ENCODE results near the gene CEP78. TPM values are rescaled to one million over a fixed set of nuclear protein-coding genes. Genes with fewer than 3 reads are reported as not detected.
"Not testable (repeated sequence)": the region's sequence is repeated elsewhere in the genome, so short reads cannot be mapped to it uniquely, and the experiment has no call there.

Gene CEP78
- total RNA-seq, 4 donors from 2014 or later = 5.9 to 10.7 (median 7.7) TPM

DNA sequence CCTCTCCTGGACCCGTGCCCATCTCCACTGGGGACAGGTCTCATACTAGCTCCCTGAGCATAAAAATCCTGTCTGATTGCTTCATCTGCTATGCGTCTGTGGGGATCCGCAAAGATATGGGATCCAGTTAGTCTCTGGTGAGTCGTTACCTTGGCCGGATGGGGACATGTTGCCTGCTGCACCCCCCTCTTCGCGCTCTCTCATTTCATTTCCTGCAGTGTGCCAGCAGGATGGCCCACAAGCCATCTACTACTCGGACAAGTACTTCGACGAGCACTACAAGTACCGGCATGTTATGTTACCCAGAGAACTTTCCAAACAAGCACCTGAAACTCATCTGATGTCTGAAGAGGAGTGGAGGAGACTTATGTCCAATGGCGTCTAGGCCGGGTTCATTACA is 17.0 kb upstream of the CEP78 start:
- intact Hi-C loops (cut with DNase I; ENCODE audit: low total_unique reads) = no loop called here
- 78 to 80% methylated on average over 13 of the region's 13 CpGs for WGBS, 2 donors
- no peak for DNase-seq (ENCODE audit: low spot score in 2 of 2)
- TF ChIP-seq, protein P1, sequence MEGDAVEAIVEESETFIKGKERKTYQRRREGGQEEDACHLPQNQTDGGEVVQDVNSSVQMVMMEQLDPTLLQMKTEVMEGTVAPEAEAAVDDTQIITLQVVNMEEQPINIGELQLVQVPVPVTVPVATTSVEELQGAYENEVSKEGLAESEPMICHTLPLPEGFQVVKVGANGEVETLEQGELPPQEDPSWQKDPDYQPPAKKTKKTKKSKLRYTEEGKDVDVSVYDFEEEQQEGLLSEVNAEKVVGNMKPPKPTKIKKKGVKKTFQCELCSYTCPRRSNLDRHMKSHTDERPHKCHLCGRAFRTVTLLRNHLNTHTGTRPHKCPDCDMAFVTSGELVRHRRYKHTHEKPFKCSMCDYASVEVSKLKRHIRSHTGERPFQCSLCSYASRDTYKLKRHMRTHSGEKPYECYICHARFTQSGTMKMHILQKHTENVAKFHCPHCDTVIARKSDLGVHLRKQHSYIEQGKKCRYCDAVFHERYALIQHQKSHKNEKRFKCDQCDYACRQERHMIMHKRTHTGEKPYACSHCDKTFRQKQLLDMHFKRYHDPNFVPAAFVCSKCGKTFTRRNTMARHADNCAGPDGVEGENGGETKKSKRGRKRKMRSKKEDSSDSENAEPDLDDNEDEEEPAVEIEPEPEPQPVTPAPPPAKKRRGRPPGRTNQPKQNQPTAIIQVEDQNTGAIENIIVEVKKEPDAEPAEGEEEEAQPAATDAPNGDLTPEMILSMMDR (IDR thresholded peaks at IDR 0.05) = no peak
- no peak for TF ChIP-seq POLR2A (IDR thresholded peaks at IDR 0.05)
- no peak overlapping the region for H3K4me3 ChIP-seq (ENCODE audit: low read depth, poor library complexity, severe bottlenecking)

DNA sequence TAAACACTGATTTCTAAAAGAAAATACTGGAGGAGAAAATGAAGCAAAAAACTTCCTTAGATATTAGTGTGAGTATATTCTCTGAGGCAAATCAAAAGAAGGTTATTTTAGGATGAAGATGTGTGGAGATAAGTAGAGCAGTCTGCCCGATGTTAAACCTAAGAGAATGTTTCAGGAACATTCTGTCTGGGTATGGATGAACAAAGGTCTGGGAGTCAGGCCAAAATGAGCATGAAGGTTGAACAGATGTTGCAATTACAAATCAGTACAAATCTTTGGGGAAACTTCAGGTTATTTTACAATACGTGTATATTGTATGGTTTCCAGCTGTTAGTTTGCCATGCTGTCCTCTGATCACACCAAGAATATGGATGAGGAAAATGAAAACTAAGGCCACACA is 14.4 kb upstream of the CEP78 start:
- no peak overlapping the region for H3K4me3 ChIP-seq (ENCODE audit: low read depth, poor library complexity, severe bottlenecking)
- intact Hi-C loops (cut with DNase I; ENCODE audit: low total_unique reads) = no loop called here
- DNase-seq (ENCODE audit: low spot score in 2 of 2) = no peak
- WGBS, 2 donors = 31 to 38% methylated on average over 2 of the region's 2 CpGs
- TF ChIP-seq POLR2A (IDR thresholded peaks at IDR 0.05) = no peak
- TF ChIP-seq, protein P1 (IDR thresholded peaks at IDR 0.05) = no peak

DNA sequence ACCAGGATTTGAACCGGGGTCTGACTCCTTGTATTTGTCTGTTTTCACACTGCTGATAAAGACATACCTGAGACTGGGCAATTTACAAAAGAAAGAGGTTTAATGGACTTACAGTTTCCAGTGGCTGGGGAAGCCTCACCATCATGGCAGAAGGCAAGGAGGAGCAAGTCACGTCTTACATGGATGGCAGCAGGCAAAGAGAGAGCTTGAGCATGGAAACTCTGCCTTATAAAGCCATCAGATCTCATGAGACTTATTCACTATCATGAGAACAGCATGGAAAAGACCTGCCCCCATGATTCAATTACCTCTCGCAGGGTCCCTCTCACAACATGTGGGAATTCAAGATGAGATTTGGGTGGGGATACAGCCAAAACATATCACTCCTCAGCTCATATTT is 14.0 kb upstream of the CEP78 start:
- intact Hi-C loops (cut with DNase I; ENCODE audit: low total_unique reads); DNase-seq (ENCODE audit: low spot score in 2 of 2); H3K4me3 ChIP-seq (ENCODE audit: low read depth, poor library complexity, severe bottlenecking): not testable (repeated sequence)
- WGBS, 2 donors = 83 to 90% methylated on average over 3 of the region's 3 CpGs

DNA sequence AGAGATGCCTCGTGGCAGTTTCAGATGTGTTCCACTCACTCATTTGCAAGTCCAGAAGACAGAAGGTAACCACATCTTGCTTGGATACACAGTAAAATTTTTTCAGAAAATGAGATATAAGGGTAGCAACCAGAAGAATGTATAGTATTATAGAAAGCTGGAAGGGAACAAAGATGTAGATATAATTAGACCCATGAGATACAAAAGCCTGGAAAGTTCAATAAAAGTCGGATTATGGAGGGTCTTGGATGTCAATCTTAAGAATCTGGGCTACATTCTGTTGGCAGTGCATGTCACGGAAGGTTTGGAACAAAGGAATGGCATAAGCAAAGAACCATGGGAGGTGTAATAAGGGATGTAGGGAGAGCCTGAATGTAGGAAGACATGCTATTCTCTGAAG is 5.1 kb upstream of the CEP78 start:
- intact Hi-C loops (cut with DNase I; ENCODE audit: low total_unique reads) = loop anchor here (10.0 kb wide), 1 partner anchor 134 kb away; no protein-coding TSS in a partner anchor
- DNase-seq (ENCODE audit: low spot score in 2 of 2) = no peak
- no peak overlapping the region for H3K4me3 ChIP-seq (ENCODE audit: low read depth, poor library complexity, severe bottlenecking)
- TF ChIP-seq, protein P1 (IDR thresholded peaks at IDR 0.05) = no peak
- no peak for TF ChIP-seq POLR2A (IDR thresholded peaks at IDR 0.05)
- WGBS, 2 donors = 63 to 75% methylated on average over 3 of the region's 3 CpGs

DNA sequence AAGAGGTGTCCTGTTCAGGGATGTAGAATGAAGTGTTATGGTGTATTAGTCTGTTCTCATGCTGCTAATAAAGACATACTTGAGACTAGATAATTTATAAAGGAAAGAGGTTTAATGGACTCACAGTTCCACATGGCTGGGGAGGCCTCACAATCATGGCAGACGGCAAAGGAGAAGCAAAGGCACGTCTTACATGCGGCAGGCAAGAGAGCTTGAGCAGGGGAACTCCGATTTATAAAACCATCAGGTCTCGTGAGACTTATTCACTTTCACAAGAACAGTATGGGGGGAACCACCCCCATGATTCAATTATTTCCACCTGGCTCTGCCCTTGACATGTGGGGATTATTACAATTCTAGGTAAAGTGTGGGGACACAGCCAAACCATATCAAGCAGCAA is 3.4 kb upstream of the CEP78 start:
- not testable (repeated sequence) for H3K4me3 ChIP-seq (ENCODE audit: low read depth, poor library complexity, severe bottlenecking); DNase-seq (ENCODE audit: low spot score in 2 of 2)
- WGBS, 2 donors = 86 to 91% methylated on average over 5 of the region's 5 CpGs
- intact Hi-C loops (cut with DNase I; ENCODE audit: low total_unique reads) = loop anchor here (10.0 kb wide), 1 partner anchor 132 kb away; no protein-coding TSS in a partner anchor

DNA sequence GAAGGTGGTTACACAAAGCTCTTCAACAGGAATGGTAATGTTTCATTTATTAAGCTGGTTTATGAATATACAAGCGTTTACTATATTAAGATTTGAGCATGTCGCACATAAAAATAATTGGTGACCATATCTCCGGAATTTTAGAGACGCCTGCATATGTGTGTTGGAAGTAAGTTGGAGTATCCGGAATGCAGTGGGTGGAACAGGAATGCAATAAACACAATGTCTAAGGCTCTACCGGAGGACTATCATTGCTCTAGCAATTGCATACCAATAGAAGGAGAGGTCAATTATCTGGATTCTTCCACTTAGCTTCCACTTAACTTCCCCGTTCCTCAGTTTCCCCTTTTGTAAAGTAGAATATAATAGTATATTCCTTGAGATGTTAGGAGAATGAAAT is 1.1 kb upstream of the CEP78 start:
- no peak for DNase-seq (ENCODE audit: low spot score in 2 of 2)
- WGBS, 2 donors = 38 to 48% methylated on average over 7 of the region's 7 CpGs
- intact Hi-C loops (cut with DNase I; ENCODE audit: low total_unique reads) = loop anchor here (10.0 kb wide), 1 partner anchor 130 kb away; no protein-coding TSS in a partner anchor
- no peak overlapping the region for H3K4me3 ChIP-seq (ENCODE audit: low read depth, poor library complexity, severe bottlenecking)
- TF ChIP-seq, protein P1 (IDR thresholded peaks at IDR 0.05) = no peak
- no peak for TF ChIP-seq POLR2A (IDR thresholded peaks at IDR 0.05)

DNA sequence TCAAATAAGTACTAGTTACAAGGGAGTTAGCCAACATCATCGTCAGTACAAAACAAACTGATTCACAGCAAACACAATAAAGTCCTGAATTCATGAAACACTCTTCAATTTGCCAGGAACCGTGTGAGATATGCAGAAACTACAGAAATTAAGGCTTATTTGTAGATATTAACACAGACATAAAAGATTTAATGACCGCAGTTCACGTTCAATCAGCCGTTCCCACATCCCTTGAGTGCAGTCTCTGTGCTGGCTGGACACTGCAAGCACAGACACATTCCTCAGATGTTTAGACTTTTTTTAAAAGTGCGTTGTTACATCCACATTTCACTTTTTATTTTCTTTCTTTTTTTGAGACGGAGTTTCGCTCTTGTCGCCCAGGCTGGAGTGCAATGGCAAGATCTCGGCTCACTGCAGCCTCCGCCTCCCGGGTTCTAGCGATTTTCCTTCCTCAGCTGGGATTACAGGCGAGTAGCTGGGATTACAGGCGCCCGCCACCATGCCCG is 566 bp upstream of the CEP78 start:
- no peak for DNase-seq (ENCODE audit: low spot score in 2 of 2)
- 1 to 2% methylated on average over 17 of the region's 17 CpGs for WGBS, 2 donors
- intact Hi-C loops (cut with DNase I; ENCODE audit: low total_unique reads) = loop anchor here (10.0 kb wide), 1 partner anchor 129 kb away; no protein-coding TSS in a partner anchor
- H3K4me3 ChIP-seq (ENCODE audit: low read depth, poor library complexity, severe bottlenecking) = peak overlapping the region; percentile 76
- no peak for TF ChIP-seq POLR2A (IDR thresholded peaks at IDR 0.05)
- TF ChIP-seq, protein P1 (IDR thresholded peaks at IDR 0.05) = no peak
